Activated CD8-positive, alpha-beta memory T cell treated with anti-CD3 and anti-CD28 coated beads, Interleukin-2, amount 10 ng/mL, durations not matched to agents 7 days and 5 days (primary cell): Measurements from ENCODE around the gene IDI1. TPM values are rescaled to one million over a fixed set of nuclear protein-coding genes. Genes with fewer than 3 reads are reported as not detected.
"Not testable (repeated sequence)": the region's sequence is repeated elsewhere in the genome, so short reads cannot be mapped to it uniquely, and the experiment has no call there.

Experiments
- ATAC-seq: fragments of 150-1000 bp; cut with Tn5 transposase; one replicate; pipeline ENCODE4 v1.10.0; 2021; ENCODE audit warnings: moderate library complexity
- CTCF ChIA-PET: fragments of 350-600 bp; sonication (Branson Sonifier 250); formaldehyde crosslinking; loops from one replicate; lab custom pipeline; 2021; ENCODE audit warnings: antibody characterized with exemption; lab: Charles Lee
- DNase-seq: peaks from one replicate; pipeline ENCODE4 v3.0.0-alpha.2; 2020
- H3K27ac Mint-ChIP-seq: one replicate; pipeline ENCODE4 v1.8.0; 2021; ENCODE audit warnings: mild to moderate bottlenecking, mixed read lengths
- H3K27me3 Mint-ChIP-seq: one replicate; pipeline ENCODE4 v1.8.0; 2021; ENCODE audit warnings: mixed read lengths
- H3K36me3 Mint-ChIP-seq: one replicate; pipeline ENCODE4 v1.8.0; 2021; ENCODE audit warnings: mild to moderate bottlenecking, mixed read lengths
- H3K4me1 Mint-ChIP-seq: one replicate; pipeline ENCODE4 v1.8.0; 2021; ENCODE audit warnings: mixed read lengths
- H3K4me3 Mint-ChIP-seq: one replicate; pipeline ENCODE4 v1.8.0; 2021; ENCODE audit warnings: mild to moderate bottlenecking, moderate library complexity, mixed read lengths
- H3K9me3 Mint-ChIP-seq: one replicate; pipeline ENCODE4 v1.8.0; 2022; ENCODE audit warnings: low read depth, mixed read lengths
- total RNA-seq, 2 experiments: library from RNA; stranded (reverse); gene quantifications; one replicate each; pipeline ENCODE4 v1.2.3, GENCODE V29; 2021

The IDI1 gene
- total RNA-seq, 2 experiments from 2014 or later, result 60.8 to 75.8 TPM

DNA sequence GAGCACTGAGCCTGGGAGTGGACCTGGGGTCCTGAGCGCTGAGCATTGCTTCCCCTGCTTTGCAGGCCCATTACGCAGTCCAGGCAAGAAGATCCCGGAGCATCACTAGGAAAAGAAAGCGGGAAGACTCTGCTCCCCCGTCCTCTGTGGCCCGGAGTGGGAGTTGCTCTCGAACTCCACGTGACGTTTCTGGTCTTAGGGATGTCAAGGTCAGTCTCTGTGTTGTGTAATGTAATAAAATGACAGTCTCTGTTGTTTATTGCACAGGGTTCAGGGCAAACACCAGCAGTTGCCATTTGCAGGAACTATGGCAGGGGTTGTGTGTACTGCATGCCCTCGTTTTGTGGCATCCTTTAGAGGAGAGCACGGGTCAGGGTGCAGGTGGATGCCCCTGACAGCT is 33.2 kb downstream of the IDI1 start:
- no peaks in the 10 kb centered on the region for H3K4me1 Mint-ChIP-seq
- no peaks in the 10 kb centered on the region for H3K9me3 Mint-ChIP-seq
- no peaks in the 10 kb centered on the region for H3K27me3 Mint-ChIP-seq
- H3K36me3 Mint-ChIP-seq, result peaks cover 56% of the 10 kb centered on the region
- no peak for ATAC-seq
- H3K27ac Mint-ChIP-seq, result no peak overlapping the region
- CTCF ChIA-PET, result no interaction called here
- no peak overlapping the region for H3K4me3 Mint-ChIP-seq
- no peak for DNase-seq

DNA sequence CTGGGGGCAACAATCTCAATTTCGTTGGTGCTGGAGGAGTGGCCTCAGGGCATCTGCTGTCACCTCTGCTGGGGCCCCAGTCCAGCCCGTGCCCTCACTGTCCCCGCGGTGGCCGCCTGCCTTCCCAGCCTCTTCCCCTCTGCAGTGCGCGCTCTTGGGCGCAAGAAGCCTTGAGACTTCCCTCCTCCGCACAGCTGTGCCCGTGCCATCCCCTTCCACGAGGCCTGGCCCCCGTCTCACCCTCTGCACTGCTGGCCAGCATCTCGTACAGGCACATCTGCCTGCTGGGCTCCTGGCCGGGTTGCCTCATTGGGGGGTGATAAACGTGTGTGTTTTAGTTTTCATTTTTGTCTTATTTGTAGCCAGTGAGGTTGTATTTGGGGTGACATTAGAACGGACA is 37.2 kb downstream of the IDI1 start:
- ATAC-seq (no peak), DNase-seq (no peak)
- no peaks in the 10 kb centered on the region for H3K4me1 Mint-ChIP-seq
- H3K27ac Mint-ChIP-seq, result no peak overlapping the region
- H3K9me3 Mint-ChIP-seq, result no peaks in the 10 kb centered on the region
- H3K4me3 Mint-ChIP-seq, result no peak overlapping the region
- no peaks in the 10 kb centered on the region for H3K27me3 Mint-ChIP-seq
- H3K36me3 Mint-ChIP-seq, result peaks cover 46% of the 10 kb centered on the region
- CTCF ChIA-PET, result no interaction called here

- no peaks in the 10 kb centered on the region for H3K9me3 Mint-ChIP-seq
- H3K4me1 Mint-ChIP-seq, result no peaks in the 10 kb centered on the region
- no peak overlapping the region for H3K27ac Mint-ChIP-seq
- ATAC-seq (no peak), DNase-seq (no peak)
- H3K4me3 Mint-ChIP-seq, result no peak overlapping the region
- peaks cover 48% of the 10 kb centered on the region for H3K36me3 Mint-ChIP-seq
- H3K27me3 Mint-ChIP-seq, result no peaks in the 10 kb centered on the region
- CTCF ChIA-PET, result no interaction called here
Observed at GRCh38 chr10:1010703-1011102, 38.2 kb downstream of the IDI1 start.

GRCh38 chr10:1009947-1010346 is 39.0 kb downstream of the IDI1 start:
- H3K4me3 Mint-ChIP-seq, H3K9me3 Mint-ChIP-seq, H3K27me3 Mint-ChIP-seq, H3K27ac Mint-ChIP-seq, DNase-seq, CTCF ChIA-PET, H3K4me1 Mint-ChIP-seq, ATAC-seq: not testable (repeated sequence)
- H3K36me3 Mint-ChIP-seq, result peaks cover 51% of the 10 kb centered on the region

DNA sequence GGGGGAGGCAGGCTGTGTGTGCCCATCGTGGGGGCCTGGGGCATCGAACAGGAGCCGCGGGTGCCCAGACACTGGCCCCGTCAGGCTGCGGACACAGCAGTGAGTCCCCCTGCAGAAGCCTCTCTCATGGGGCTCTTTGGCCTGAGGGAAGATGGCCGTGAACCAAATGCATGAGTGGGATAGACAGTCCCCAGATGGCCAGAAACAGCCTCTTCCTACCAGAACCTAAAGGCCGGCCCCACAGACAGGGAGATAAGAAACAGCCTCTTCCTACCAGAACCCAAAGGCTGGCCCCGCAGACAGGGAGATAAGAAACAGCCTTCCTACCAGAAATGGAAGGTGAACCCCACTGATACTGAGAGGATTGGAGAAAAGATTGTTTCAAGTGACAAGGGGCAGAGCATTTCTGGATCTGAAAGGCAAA is 39.8 kb downstream of the IDI1 start:
- ATAC-seq (no peak), DNase-seq (no peak)
- no peak overlapping the region for H3K4me3 Mint-ChIP-seq
- no peaks in the 10 kb centered on the region for H3K27me3 Mint-ChIP-seq
- peaks cover 46% of the 10 kb centered on the region for H3K36me3 Mint-ChIP-seq
- CTCF ChIA-PET, result no interaction called here
- no peaks in the 10 kb centered on the region for H3K4me1 Mint-ChIP-seq
- H3K27ac Mint-ChIP-seq, result no peak overlapping the region
- no peaks in the 10 kb centered on the region for H3K9me3 Mint-ChIP-seq

GRCh38 chr10:1007583-1007982 is 41.3 kb downstream of the IDI1 start:
- DNase-seq, result no peak
- Mint-ChIP-seq H3K9me3 (no peaks in the 10 kb centered on the region), H3K4me3 (no peak overlapping the region), H3K27ac (no peak overlapping the region), H3K4me1 (no peaks in the 10 kb centered on the region), H3K36me3 (peaks cover 55% of the 10 kb centered on the region), H3K27me3 (no peaks in the 10 kb centered on the region)
- ATAC-seq, result no peak
- CTCF ChIA-PET, result no interaction called here

DNA sequence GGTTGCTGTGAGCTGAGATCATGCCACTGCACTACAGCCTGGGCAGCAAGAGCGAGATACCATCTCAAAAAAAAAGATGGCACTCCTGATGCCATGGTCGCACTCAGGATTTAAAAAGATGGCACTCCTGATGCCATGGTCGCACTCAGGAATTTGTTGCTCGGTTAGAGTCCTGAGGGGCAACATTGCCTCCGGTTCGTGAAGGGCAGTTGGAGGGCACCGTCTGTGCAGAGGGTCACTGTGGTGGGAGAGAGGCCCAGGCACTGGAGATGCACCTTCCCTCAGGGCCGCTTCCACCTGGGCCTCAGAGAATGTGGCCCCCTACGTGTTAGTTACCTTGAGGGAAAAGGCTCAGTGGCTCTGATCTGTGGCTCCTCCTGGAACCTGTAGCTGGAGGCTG is 42.3 kb downstream of the IDI1 start:
- Mint-ChIP-seq H3K36me3 (peaks cover 56% of the 10 kb centered on the region), H3K4me1 (no peaks in the 10 kb centered on the region), H3K27ac (no peak overlapping the region), H3K4me3 (no peak overlapping the region), H3K27me3 (no peaks in the 10 kb centered on the region), H3K9me3 (no peaks in the 10 kb centered on the region)
- CTCF ChIA-PET, result no interaction called here
- ATAC-seq, result no peak
- no peak for DNase-seq

GRCh38 chr10:1003884-1004670 is 44.8 kb downstream of the IDI1 start:
- H3K27ac Mint-ChIP-seq, result peak overlapping the region; percentile 34
- H3K4me1 Mint-ChIP-seq, result no peaks in the 10 kb centered on the region
- DNase-seq (no peak), ATAC-seq (no peak)
- CTCF ChIA-PET, result no interaction called here
- H3K9me3 Mint-ChIP-seq, result no peaks in the 10 kb centered on the region
- peaks cover 66% of the 10 kb centered on the region for H3K36me3 Mint-ChIP-seq
- H3K4me3 Mint-ChIP-seq, result no peak overlapping the region
- H3K27me3 Mint-ChIP-seq, result no peaks in the 10 kb centered on the region

DNA sequence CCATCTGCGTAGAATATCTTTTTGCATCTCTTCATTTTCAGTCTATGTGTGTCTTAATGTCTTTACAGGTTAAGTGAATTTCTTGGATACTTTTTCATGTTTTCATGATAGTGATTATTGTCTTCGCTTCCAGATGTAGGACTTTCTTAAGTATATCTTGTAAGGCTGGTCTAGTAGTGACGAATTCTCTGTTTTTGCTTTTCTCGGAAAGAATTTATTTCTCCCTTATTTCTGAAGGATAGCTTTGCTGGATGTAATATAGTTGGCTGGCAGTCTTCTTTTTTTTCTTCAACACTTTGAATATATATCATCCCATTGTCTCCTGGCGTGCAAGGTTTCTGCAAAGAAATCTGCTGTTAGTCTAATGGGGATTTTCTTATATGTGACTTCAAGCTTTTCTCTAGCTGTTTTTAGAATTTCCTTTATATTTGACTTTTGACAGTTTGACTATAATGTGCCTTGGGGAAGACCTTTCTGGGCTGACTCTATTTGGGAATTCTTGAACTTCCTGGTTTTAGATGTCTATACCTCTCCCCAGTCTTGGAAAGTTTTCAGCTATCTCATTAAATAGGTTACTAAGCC is 46.4 kb downstream of the IDI1 start:
- DNase-seq (no peak), ATAC-seq (no peak)
- no peak overlapping the region for H3K4me3 Mint-ChIP-seq
- CTCF ChIA-PET, result no interaction called here
- no peaks in the 10 kb centered on the region for H3K9me3 Mint-ChIP-seq
- H3K27me3 Mint-ChIP-seq, result no peaks in the 10 kb centered on the region
- H3K27ac Mint-ChIP-seq, result no peak overlapping the region
- peaks cover 72% of the 10 kb centered on the region for H3K36me3 Mint-ChIP-seq
- peaks cover 9% of the 10 kb centered on the region for H3K4me1 Mint-ChIP-seq

- Mint-ChIP-seq H3K36me3 (peaks cover 82% of the 10 kb centered on the region), H3K4me1 (peaks cover 15% of the 10 kb centered on the region), H3K27ac (peak overlapping the region; percentile 42), H3K4me3 (no peak overlapping the region), H3K9me3 (no peaks in the 10 kb centered on the region), H3K27me3 (no peaks in the 10 kb centered on the region)
- no peak for DNase-seq
- CTCF ChIA-PET, result no interaction called here
- no peak for ATAC-seq
Observed at GRCh38 chr10:997266-998022, 51.5 kb downstream of the IDI1 start.

DNA sequence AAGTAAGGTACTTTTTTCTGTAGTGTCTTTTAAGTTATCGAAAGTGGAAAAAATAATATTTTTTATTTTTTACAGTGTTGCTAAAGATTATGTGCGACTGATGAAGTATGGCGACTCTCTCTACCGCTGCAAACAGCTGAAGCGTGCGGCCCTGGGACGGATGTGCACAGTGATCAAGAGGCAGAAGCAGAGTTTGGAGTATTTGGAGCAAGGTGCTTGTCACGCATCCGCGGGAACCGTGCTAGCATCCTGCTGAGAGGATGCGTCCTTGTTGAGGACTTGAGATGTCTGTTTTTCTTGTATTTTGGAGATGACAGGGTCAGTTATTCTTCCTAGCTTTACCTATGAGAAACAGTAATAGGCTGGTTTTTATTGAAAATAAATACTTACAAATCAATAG is 52.9 kb downstream of the IDI1 start:
- ATAC-seq (no peak), DNase-seq (no peak)
- Mint-ChIP-seq H3K36me3 (peaks cover 74% of the 10 kb centered on the region), H3K4me3 (no peak overlapping the region), H3K27me3 (no peaks in the 10 kb centered on the region), H3K4me1 (peaks cover 21% of the 10 kb centered on the region), H3K9me3 (no peaks in the 10 kb centered on the region), H3K27ac (no peak overlapping the region)
- CTCF ChIA-PET, result no interaction called here

GRCh38 chr10:995559-995926 is 53.4 kb downstream of the IDI1 start:
- peaks cover 26% of the 10 kb centered on the region for H3K4me1 Mint-ChIP-seq
- DNase-seq, result no peak

GRCh38 chr10:994836-995558 is 53.9 kb downstream of the IDI1 start:
- Mint-ChIP-seq H3K27ac (peak overlapping the region; percentile 5), H3K9me3 (no peaks in the 10 kb centered on the region), H3K27me3 (no peaks in the 10 kb centered on the region), H3K4me3 (no peak overlapping the region), H3K4me1 (peaks cover 31% of the 10 kb centered on the region), H3K36me3 (peaks cover 74% of the 10 kb centered on the region)
- CTCF ChIA-PET, result no interaction called here
- ATAC-seq (no peak), DNase-seq (no peak)

More at GRCh38 chr10:995559-995926, 53.4 kb downstream of the IDI1 start:
- no peak overlapping the region for H3K4me3 Mint-ChIP-seq
- H3K27ac Mint-ChIP-seq, result no peak overlapping the region
- H3K27me3 Mint-ChIP-seq, result no peaks in the 10 kb centered on the region
- ATAC-seq, result no peak
- H3K9me3 Mint-ChIP-seq, result no peaks in the 10 kb centered on the region
- CTCF ChIA-PET, result no interaction called here
- H3K36me3 Mint-ChIP-seq, result peaks cover 73% of the 10 kb centered on the region
